Left lobe of liver (tissue), 2 donors: ENCODE data around the gene EXOG. TPM values are rescaled to one million over a fixed set of nuclear protein-coding genes. Genes with fewer than 3 reads are reported as not detected.

ENCODE experiments used
- ATAC-seq: fragments of 200-7000 bp; cut with Tn5 transposase; one replicate; pipeline ENCODE4 v1.9.1; 2020; ENCODE audit warnings: mild to moderate bottlenecking, moderate library complexity
- DNase-seq: peaks from one replicate; pipeline ENCODE4 v3.0.0-alpha.2; 2020; ENCODE audit warnings: low spot score
- total RNA-seq: library from RNA; stranded (reverse); gene quantifications from one replicate; pipeline ENCODE4 v1.2.1, GENCODE V29; 2021
- donor health status: DM: no; HTN: no; CAD: no; lungs with moderate emphysema.
- donor health status: DM: no; HTN: yes; CAD: no.

Gene EXOG, protein sequence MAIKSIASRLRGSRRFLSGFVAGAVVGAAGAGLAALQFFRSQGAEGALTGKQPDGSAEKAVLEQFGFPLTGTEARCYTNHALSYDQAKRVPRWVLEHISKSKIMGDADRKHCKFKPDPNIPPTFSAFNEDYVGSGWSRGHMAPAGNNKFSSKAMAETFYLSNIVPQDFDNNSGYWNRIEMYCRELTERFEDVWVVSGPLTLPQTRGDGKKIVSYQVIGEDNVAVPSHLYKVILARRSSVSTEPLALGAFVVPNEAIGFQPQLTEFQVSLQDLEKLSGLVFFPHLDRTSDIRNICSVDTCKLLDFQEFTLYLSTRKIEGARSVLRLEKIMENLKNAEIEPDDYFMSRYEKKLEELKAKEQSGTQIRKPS
- total RNA-seq, result 3.7 TPM

- ATAC-seq, result peak; percentile 99
- DNase-seq, result peak; percentile 95
These were observed at the start of gene EXOG for GRCh38 chr3:38496131-38496910. EXOG (plus strand) TSS chr3:38496340; CDS start chr3:38496368, 28 bp downstream.

GRCh38 chr3:38446812-38447211 is 49.3 kb upstream of the EXOG start:
- ATAC-seq (no peak), DNase-seq (no peak)

GRCh38 chr3:38450853-38451252 is 45.3 kb upstream of the EXOG start:
- no peak for DNase-seq
- ATAC-seq, result no peak

GRCh38 chr3:38453075-38453912 is 42.8 kb upstream of the EXOG start, which contains the start of gene ACVR2B:
ACVR2B (plus strand) TSS chr3:38453890; CDS start chr3:38454323, 433 bp downstream.
- ATAC-seq, result peak; percentile 72
- DNase-seq, result peak; percentile 89

- ATAC-seq, result no peak
- no peak for DNase-seq
These were observed 42.3 kb upstream of the EXOG start for GRCh38 chr3:38453913-38454177.

DNA sequence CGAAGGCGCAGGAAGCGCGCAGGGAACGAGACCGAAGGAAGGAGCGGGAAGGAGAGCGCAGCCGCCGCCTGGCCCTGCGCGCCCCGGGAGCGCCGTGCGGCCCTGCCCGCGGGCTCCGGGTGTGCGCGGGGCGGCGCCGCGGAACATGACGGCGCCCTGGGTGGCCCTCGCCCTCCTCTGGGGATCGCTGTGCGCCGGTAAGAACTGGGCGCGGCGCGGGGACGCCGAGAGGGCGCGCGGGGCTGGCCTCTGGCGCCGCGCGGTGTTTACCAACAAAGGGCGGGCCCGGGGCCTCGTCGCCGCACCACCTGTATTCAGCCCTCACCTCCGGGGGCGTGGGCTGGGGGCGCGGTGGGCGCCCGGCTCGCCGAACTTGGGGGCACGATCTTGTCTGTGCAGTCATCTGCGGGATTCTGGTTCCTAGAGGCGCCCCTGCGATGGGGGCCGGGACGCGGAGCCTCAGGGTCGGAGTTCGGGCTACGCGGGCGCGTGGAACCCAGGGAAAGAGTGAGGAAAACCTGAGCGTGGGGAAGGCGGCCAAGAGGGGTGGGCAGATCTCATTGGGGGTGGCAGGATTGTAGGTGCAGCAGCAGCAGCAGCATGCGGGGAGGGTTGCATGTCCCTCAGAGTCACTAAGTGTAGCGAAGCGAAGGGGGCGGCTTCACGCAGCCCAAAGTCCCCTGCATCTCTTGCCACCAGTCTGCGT is 41.8 kb upstream of the EXOG start:
- DNase-seq (peak; percentile 62), ATAC-seq (peak; percentile 51)

GRCh38 chr3:38454884-38455638 is 41.1 kb upstream of the EXOG start:
- DNase-seq (peak; percentile 90), ATAC-seq (peak; percentile 71)

DNA sequence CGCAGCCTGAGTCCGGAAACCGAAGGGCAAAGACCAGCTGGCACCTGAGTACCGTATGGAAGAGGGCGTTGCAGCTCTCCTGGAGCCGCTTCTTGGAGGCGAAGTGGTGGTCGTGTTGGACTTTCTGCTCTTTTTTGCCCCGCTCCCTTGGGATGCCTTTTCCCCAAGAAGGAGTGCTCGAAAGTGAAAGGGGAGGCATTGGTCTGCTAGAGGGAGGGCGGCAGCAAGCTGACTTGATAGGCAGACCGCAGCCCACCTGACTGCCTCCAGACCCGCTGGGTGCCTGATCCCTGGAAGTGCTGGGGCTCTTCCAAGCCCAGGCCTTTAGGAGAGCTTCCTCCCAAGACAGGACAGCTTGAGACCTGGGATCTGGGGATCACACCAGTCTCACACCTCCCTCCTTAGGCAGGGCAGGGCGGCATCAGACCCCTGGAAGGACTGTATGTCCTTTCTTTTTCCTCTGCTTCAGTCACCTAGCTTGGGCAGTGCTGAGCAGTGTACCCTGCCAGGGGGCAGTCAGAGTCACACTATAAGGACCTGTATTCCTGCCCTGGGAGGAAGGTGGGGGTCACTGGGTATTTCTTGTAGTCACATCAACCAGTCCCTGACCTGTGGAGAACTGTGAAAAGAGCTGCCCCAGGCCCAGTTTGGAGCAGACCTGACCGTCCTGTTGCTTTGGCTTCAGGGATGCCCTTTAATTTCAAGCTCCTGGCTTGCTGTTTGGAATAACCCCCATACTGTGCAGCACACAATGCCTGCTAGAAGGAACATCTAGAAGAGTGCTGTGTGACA is 40.3 kb upstream of the EXOG start:
- DNase-seq, result no peak
- no peak for ATAC-seq

DNA sequence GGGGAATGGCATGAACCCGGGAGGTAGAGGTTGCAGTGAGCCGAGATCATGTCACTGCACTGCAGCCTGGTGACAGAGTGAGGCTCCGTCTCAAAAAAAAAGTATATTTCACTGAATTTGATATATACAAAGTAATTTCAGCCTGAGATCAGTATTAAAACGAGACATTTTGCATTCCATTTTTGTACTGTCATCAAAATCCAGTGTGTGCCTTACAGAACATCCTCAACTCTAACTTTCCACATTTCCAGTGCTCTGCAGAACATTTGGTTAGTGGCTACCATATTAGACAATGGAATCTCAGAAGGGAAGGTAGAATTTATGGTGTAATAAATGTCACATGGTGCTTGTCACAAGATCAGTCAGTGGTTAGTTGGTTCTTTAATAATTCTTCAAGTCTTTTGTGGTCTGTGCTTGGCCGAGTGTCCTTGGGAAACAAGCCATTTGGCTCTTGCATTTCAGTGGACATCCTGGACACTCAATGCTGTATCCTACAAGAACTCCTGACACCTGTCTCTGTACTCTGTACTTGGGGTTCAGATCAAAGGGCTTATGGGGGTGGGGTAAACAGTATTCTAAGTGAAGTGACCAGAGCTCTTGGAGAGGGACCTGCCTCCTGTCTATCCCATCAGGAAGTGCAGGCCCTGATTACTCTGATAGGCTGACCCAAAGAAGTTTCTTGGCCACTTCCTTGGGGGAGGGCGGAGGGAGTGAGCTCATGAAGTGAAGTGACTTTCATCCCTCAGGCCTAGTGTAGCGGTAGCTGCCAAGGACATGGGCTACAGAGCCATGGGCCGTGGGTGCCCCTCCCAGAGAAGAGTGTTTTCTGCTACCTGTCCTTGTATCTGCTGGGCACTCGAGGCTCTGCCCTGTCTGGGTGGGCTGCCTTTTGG is 38.8 kb upstream of the EXOG start:
- DNase-seq (no peak), ATAC-seq (no peak)

DNA sequence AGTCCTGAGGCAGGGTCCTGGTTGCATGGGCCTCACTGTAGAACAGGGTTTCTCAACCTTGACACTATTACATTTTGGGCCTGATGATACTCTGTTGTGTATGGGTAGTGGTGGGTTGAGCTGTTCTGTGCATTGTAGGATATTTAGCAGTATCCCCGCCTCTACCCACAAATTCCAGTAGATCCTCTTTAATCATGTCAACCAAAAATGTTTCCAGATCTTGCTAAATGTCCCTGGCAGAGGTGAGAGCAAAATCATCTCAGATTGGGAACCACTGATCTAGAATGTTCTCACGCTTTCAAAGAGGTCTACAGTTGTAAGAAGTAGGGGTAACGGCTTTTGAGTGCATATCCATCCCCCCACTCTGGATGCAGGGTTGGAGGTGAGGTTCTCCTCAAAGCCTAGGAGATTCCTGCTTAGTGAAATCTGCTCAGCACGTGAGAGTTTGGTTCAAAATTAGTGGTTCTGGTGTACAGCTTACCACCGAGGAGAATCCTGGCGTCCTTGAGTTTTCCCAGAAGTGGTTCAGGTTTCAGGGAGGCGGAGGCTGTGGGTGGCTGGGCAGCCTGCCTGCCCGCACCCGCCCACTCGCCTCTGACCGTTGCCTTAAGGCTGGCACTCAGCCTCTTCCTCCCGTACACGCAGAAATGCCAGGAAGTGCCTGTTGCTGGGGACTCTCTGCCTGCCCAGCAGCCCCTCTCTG is 37.2 kb upstream of the EXOG start:
- DNase-seq (peak; percentile 85), ATAC-seq (peak; percentile 69)

DNA sequence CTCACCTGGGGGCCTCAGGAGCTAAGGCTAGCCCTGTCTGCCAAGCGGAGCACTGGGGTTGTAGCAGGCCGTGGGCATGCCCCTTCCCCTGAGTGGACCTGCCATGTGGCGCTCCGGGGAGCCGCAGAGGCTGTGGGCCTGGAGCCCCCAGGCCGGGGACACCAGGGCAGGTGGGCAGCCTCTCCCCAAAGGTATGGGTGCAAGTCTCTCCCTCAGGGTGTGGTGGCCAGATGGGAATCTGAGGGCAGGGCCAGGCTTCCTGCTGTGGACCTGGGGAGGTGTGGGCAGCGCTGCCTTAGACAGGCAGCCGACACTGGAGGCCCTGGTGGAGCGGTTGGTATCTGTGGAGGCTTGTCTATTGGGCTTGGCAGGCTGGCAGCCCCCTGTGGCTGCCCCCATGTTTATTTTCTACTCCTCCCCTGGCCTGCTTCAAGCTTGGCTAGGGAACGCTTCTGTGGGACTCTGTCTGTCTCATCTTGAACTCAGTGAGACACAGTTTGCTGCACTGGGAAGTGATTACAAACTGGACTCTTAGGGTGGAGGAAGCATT is 36.6 kb upstream of the EXOG start:
- DNase-seq (no peak), ATAC-seq (peak; percentile 18)

- DNase-seq (no peak), ATAC-seq (peak; percentile 2)
These were observed 35.5 kb upstream of the EXOG start for GRCh38 chr3:38460377-38461270.

DNA sequence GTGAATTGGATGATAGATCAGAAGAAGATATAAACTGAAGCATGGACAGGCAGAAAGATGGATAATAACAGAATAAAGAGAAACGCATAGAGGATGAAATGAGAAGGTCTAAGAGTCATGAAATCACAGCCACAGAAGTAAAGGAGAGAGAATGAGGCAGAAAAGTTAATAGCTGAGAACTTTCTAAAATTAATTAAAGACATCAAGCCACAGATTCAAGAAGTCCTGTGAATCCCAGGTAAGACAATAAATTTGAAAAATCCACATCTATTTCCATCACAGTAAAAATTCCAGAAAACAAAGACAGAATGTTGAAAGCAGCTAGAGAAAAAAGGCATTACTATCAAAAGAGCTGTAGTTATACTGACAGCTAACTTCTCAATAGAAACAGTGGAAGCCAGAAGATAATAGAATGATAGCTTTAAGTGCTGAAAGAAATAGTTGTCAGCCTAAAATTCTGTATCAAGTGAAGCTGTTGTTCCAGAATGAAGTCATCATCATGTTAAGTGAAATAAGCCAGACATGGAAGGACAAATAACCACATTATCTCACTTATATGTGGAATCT is 30.5 kb upstream of the EXOG start:
- DNase-seq, result no peak

DNA sequence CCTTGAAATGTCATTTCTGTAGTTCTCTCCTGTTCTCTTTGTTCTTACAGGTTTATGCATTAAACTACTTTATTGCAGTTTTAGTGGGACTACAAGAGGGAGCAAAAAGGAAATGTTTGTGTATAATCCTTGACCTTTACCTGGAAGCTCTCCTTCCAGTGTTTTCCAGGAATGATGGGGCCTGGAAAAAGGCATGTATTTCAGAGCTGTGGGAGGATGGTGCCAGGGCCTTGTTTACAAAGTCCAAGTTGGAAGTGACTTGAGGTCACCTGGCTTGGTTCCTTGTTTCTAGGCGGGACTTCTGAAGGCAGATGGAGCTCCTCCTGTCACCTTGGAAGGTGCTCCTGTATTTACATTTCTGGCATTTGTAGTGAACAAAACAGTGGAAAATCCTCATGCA is 27.4 kb upstream of the EXOG start:
- ATAC-seq (peak; percentile 71), DNase-seq (peak; percentile 72)

More for the DNA sequence above, 30.5 kb upstream of the EXOG start:
- ATAC-seq, result no peak

- ATAC-seq, result no peak
- no peak for DNase-seq
These were observed 26.3 kb upstream of the EXOG start for GRCh38 chr3:38469852-38470251.
